GM19467 (cell line): ENCODE measurements around the gene AP1M1.
"Not testable (repeated sequence)": the region's sequence is repeated elsewhere in the genome, so short reads cannot be mapped to it uniquely, and the experiment has no call there.

Source experiments
- ATAC-seq: cut with Tn5 transposase; IDR thresholded peaks from one replicate; pipeline ENCODE4 v1.9.1; 2021; ENCODE audit warnings: mild to moderate bottlenecking, moderate library complexity; ENCODE audit not compliant: unreplicated experiment

The AP1M1 gene

DNA sequence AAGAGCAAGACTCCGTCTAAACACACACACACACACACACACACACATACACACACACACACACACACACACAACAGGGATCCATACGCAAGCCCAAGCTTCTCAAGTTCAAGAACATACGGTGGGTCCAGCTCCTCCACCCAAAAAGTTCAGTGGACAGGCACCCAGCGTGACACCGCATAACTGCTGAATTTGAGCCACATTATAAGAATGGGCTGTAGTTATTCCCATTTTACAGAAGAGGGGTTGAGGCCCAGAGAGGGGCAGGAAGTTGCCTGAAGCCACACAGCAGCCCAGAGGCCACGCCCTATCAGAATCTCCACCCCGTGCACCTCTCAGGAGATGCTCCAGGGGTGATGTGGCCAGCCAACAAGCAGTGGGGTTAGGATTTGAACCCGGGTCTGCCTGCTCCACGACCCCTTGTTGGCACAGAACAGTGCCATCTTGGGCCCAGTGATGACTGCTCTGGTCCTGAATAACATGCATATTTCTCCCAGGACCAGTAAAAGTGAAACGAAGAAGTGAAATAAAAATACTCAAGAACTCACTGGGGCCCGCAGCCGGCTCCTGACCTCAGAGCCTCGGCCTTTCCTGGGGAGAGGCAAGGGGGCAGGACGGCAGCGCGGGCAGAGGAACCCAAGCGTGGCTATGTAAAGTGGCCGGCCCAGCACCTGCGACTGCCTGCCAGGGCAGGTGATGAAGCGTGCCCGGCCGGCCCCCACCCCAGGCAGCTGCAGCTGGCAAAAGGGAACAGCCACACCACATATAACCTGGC lies 61.9 kb downstream of the AP1M1 start:
- peak; percentile 44 for ATAC-seq

DNA sequence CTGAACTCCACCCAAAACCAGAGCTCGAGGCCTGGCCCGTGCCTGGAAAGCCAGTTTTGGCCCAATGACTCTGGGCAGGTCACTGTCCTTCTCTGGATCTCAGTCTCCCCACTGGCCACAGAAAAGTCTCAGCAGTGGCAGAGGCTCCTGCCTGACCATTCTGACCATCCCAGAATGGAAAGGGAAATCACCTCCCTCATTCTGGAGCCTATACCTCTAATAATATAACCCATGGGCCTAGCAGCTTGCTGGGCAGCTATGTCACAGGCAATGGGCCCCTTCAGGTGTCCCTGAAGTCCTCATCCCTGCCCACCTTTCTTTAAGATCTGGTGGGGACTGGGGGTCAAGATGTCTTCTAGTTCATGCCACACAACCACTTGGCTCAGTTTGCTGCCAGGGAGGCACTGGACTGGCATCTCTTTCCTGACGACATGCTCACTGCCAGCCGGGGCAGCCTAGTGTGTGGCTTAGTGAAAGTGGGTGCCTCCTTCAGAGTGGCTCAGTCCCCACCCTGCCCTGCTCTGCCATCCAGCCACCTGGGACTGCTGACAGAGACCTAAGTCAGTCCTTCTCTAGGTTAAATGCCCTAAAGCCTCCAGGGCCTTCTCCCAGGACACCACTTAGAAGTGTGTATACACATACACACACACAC lies 62.6 kb downstream of the AP1M1 start:
- ATAC-seq, result no peak

DNA sequence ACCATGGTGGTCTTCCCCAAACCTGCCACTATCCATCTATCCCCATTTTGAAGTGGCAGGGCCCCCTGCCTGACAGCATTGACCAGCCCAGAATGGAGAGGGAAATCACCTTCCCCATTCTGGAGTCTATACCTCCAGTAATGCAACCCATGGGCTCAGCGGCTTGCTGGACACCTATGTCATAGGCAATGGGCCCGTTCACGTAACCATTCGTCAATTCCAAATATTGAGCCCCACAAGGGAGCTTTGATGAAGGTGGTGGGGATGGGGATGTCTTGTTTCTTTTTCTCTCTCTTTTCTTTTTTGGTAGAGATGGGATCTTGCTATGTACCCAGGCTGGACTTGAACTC lies 63.1 kb downstream of the AP1M1 start:
- no peak for ATAC-seq

DNA sequence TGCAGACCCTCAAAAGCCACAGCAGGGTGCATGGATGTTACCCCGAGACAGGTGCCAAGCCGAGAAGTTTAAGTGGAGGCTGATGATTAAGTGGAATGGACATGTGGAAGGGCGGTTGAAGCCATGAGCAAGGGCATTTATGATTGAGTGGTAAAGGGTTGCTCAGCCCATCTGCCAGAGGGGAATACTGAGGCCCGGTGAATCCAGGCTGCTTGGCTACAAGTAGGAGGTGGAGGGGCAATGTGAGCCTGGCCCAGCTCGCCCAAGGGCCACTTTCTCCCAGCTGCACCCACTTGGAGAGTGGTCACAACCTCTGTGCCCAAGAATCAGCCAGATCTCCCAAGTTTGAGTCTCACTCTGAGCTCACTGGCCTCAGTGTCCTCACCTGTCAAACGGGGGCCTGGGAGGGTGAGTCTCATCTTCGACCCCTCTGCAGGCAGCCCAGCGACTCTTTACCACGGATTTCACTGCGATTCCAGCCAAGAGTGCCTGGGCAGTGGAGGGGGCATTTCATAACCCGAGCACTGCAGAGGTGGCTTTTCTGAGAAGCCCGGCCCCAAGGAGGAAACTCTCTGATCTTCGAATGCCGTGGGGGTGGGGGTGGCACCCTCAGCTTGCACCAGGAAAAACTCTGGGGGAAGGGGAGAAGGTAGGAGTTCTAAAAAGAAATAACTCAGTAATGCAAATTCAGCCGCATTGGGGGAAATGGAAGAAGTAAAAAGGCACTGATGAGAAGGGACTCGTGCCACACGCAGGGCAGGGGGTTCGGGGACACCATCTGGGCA lies 64.1 kb downstream of the AP1M1 start:
- ATAC-seq, result no peak

DNA sequence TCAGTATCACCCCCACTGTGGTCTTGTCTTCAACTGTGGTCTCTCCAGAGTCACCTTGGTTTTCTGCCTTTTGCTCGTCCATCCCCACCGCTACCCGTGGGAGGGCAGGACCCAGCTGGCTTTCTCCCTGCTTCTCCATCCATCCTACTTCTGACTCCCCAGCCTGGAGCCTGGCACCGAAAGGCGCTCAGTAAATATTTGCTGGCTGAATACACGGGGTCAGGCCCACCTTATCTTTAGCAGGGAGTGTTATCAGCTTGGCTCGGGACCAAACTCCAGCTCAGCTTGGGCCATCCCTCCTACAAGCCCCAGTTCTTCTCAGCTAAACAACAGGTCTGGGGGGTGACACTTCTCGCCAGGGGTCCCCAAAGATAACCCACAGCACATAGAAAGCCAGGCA lies 64.9 kb downstream of the AP1M1 start:
- ATAC-seq, result no peak

DNA sequence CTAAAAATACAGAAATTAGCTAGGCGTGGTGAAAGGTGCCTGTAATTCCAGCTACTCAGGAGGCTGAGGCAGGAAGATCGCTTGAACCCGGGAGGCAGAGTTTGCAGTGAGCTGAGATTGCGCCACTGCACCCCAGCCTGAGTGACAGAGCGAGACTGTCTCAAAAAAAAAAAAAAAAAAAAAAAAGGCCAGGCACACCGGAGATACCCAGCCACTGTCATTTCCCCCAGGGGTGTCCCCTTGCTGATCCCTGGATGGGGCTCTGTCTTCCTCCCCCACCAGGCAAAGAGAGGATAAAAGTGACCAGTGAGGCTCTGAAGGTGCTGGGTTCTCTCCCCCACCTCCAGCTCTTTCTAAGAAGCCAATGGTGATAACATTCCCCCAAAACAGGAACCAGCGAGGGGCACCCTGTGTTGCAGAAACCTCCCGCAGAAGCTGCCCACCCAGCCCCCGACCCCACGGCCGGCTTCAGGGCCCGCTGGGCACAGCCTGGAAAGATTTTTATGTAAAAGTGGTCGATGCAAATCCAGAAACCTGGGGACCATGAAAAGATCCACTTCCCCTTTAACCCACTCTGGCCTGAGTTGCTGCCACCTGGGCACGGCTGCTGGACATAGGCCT lies 65.5 kb downstream of the AP1M1 start:
- ATAC-seq, result no peak

DNA sequence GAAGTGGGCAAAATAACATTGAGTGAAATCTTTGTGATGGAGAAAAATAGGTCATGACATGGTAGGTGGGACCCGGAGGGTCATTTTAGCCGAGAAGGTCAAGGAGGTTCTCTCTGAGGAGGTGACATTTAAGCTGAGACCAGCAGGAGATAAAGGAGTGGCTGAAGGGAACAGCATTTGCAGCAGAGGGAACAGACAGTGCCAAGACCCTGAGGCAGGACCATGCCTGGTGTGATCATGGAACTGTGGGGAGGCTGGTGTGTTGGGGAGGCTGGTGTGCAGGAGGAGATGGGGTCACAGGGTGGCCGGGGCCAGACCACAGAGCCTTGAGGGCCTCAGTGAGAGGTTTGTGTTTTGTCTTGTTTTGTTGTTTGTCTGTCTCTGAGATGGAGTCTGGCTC lies 67.5 kb downstream of the AP1M1 start:
- no peak for ATAC-seq

DNA sequence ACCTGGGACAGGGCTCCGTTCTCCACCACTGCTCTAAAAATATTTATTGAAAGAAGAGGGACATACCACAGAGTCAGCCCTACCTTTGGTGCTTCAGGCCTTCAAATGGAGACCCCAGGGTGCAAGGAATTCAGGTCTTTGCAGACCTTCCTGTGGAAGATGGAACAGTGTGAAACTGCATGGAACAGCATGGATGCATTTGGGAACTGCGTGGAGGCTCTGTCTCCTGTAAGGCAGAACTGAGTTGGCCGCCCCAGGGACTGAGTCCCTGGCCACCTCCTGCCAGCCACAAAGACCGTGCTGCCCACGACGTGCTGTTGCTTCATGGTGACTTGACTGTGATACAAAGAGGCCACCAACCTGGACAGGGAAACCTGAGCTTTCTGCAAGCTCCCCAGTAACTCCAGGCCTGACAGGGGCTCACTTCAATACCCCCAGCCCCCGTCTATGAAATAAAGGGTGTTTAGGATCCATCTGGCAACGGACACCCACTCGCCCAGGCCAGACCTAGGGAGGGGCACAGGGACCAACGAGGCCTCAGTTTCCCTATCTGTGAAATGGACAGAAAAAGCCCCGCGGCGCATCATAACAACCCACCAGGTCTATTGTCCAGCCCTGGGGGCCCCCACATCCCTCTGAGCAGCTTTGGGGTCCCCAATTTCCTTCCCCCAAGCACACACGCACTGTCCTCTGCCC lies 68.3 kb downstream of the AP1M1 start:
- ATAC-seq, result no peak

DNA sequence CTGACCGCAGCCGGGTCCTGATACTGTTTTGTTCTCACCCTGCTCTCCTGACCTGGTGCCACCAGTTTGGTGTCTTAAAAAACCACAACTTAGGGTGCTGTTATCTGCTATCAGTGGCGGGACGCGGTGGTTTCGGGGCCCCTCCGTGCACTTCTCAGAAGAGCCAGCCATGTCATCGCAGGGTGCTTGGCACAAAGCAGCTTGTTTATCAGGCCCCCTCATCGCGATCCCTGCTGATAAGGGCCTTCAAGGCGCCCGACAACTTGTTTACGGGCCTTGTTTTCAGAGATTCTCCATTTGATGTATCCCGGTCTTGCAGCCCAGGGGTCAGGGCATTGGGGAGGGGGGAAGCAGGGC lies 68.9 kb downstream of the AP1M1 start:
- no peak for ATAC-seq

DNA sequence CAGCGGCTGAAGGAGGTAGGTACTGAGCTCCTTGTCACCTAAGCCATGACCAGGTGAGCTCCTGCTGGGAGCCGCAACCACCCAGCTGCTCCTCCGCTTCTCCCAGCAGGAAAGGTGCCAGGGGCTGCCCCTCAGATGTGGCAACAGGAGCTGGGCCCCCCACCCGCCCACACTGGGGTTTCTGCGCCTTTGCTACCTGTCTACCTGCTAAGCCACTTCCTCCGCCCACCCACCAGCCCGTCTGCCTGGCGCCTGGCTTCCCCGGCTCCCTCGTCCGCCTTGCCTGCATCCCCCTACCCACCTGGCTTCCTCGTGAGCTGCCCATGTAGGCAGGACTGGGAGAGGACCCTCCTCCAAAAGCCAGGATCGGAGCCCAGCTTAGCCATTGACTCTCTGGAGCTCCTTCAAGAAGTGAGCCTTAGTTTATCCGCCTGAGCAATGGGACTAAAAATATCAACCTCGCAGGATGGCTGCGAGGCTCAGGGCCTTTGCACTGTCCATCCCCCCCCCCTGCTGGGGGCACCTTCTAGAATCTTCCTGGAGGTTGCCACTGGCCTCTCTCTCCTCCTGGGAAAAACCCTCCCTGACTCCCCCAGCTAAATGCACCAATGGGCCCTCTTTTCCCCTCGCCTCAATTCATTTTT lies 71.1 kb downstream of the AP1M1 start:
- no peak for ATAC-seq

DNA sequence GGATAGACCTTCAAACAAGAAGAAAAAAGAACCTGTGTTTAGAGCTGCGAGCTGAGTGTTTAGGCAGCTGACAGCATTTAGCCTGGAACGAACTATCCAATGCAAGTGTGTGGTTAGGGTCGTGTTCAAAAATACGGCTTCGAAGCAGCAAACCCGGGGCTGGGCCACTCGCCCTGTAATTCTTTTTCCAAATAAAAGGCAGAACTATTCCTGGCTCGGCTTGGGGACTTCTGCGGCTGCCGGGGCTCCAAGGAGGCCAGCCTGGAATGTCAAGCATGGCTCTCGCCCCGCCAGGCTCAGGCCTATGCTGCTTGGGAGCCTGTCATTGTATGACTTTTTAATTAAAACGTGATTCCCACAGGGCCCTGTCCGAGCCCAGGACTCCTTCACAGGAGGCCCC lies 75.2 kb downstream of the AP1M1 start:
- no peak for ATAC-seq

DNA sequence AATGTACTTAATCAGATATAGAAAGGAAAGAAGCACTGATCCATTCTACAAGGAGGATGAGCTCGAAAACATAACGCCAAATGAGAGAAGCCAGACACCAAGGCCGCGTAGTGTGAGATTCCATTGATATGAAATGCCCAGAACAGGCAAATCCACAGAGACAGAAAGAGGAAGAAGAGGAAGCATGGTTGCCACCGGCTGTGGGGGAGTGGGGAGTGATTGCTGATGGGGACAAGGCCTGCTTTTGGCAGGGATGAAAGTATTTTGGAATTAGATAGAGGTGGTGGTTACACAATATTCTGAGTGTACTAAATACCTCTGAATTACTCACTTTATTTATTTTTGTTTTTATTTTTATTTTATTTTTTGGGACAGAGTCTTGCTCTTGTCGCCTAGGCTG lies 76.7 kb downstream of the AP1M1 start:
- no peak for ATAC-seq

DNA sequence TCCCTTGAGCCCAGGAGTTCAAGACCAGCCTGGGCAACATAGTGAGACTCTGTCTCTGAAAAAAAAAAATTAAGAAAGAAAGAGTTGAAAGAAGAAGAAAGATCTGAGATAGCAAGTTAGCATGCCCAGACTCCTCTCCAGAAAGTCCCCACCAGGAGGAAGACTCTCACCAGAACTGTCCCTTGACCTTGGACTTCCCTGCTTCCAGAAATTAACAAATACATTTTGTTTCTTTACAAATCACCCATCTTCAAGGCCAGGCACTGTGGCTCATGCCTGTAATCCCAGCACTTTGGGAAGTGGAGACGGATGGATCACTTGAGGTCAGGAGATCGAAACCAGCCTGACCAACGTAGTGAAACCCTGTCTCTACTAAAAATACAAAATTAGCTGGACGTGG lies 82.6 kb downstream of the AP1M1 start:
- ATAC-seq, result no peak

DNA sequence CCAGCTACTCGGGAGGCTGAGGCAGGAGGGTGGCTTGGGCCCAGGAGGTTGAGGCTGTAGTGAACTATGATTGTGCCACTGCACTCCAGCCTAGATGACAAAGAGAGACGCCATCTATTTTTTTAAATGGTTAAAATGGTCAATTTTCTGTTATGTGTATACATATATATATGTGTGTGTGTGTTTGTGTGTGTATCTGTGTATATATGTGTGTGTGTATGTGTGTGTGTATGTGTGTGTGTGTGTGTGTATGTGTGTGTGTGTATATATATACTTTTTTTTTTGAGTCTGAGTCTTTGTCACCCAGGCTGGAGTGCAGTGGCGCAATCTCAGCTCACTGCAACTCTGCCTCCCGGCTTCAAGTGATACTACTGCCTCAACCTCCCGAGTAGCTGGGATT lies 84.0 kb downstream of the AP1M1 start:
- ATAC-seq, result no peak

DNA sequence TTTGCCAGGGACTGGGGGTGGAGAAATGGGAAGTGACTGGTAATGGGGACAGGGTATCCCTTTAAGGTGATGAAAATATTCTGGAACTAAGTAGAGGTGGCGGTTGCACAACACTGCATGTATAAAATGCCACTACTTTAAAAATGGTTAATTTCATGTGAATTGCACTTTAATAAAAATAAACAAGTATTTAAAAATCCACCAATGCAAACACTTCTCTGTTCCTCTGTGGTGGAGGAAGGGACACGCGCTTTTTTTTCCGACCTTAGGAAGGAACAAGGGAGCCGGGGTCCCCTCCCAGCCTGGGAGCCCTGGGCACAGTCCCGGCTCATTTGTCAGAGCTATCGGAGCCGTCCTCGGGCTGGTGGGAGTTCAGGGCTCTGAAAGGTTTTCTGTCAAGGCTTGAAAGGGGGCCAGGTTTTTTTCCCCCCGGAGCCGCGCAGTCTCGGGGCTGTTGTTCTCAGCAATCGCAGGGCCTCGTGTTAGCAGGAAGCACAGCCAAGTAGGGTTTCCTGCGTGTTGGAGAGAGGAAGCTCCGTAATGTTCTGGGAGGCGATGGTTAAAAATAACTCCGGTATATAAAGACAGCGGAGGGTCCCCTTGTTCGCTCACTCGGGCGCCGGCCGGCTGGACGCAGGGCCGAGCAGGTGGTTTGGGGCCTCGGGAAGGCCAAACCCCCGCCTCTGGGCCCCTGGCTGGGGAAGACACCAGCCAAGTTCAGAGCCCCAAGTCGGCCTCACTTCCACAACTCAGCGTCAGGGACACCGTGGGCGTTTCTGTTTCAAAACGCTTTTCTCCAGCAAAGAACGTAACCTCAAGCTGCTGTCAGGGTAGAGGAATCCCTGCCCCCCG lies 85.7 kb downstream of the AP1M1 start:
- ATAC-seq, result no peak

DNA sequence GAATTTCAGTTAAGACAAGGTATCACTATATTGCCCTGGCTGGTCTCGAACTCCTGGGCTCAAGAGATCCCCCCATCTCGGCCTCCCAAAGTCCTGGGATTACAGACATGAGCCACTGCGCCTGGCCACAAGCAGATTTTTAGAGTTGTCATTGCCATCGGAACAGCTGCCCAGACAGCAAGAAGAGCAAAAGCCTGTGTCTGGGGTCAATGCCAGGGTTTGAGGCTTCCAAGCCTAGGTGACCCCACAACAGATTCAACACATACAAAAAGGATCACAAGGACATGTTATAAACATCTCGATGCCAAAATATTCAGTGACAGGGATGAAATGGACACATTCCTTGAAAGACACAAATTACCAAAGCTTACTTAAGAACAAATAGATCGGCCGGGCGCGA lies 86.8 kb downstream of the AP1M1 start:
- no peak for ATAC-seq

DNA sequence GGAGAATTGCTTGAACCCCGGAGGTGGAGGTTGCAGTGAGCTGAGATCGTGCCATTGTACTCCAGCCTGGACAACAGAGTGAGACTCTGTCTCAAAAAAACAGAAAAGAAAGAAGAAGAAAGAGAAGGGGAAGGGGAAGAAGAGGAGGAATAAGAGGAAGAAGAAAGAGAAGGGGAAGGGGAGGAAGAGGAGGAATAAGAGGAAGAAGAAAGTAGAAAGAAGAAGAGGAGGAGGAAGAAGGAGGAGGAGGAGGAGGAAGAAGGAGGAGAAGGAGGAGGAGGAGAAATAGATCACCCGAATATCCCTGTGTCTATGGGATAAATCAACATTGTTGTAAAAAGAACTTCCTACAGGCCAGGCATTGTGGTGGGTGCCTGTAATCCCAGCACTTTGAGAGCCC lies 87.4 kb downstream of the AP1M1 start:
- ATAC-seq, result not testable (repeated sequence)

DNA sequence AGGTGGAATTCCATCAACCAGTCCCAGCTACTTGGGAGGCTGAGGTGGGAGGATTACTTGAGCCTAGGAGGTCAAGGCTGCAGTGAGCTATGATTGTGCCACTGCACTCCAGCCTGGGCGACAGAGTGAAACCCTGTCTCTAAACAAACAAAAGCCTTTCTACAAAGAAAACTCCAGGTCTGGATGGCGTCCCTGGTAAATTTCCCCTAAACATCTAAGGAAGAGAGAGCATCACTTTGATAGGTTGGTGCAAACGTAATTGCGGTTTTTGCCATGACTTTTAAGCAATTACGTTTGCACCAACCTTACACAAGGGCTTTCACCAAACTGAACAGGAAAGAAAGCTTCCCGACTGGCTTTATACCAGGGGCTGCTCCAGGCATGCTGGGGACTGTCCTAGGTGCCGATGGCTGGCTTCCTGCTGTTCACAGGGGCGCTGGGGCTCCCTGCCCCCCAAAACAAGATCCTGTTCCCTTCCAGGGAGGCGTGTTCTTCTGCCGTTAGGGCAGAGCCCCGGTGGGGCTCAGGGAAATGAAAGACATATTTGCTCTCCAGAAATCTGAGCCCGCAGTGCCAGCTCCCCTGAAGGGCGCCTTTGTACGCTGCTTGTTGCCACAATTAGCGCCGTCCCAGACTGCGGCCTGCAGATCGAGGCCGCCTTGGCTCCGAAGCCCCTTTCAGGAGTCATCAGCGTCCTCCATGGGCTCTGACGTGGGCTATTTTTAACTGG lies 88.2 kb downstream of the AP1M1 start:
- no peak for ATAC-seq

DNA sequence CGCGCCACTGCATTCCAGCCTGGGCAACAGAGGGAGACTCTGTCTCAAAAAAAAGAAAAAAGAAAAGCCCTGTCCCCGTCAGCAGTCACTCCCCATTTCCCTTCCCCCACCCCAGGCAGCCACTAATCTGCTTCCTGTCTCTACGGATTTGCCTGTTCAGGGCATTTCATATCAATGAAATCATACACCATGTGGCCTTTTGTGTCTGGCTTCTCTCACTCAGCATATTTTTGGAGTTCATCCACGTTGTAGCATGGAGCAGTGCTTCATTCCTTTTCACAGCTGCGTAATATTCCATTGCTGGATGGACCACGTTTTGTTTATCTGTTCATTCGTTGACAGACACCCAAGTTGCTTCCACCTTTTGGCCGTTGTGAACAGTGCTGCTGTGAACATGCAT lies 90.8 kb downstream of the AP1M1 start:
- no peak for ATAC-seq
